B cell (primary cell): ENCODE results near the gene FAF2. TPM values are rescaled to one million over a fixed set of nuclear protein-coding genes. Genes with fewer than 3 reads are reported as not detected.

Experiments
- ATAC-seq: fragments of 200-7000 bp; cut with Tn5 transposase; one replicate; pipeline ENCODE4 v1.10.0; 2021; ENCODE audit warnings: low read depth, mild to moderate bottlenecking, moderate number of reproducible peaks, moderate library complexity
- CTCF ChIA-PET: fragments of 350-600 bp; sonication (Branson Sonifier 250); formaldehyde crosslinking; loops from one replicate; lab custom pipeline; 2021; ENCODE audit warnings: antibody characterized with exemption, inconsistent platforms; lab: Charles Lee
- POLR2A ChIA-PET: fragments of 350-600 bp; sonication (Branson Sonifier 250); formaldehyde crosslinking; loops from one replicate; lab custom pipeline; 2021; ENCODE audit warnings: antibody characterized with exemption; lab: Charles Lee
- DNase-seq: peaks from one replicate; pipeline ENCODE4 v3.0.0; 2013
- H2AFZ ChIP-seq: 2 replicates; pipeline ENCODE4 v1.6.1; 2012; ENCODE audit warnings: mild to moderate bottlenecking, low read depth, low read length; ENCODE audit not compliant: insufficient read depth, poor library complexity, severe bottlenecking
- H3K27ac ChIP-seq, 2 donors: 1 replicate in 1 of 2; 2 replicates in 1 of 2; pipeline ENCODE4 v1.5.1; 2012 to 2013; ENCODE audit warnings: low read length in 2 of 2, mild to moderate bottlenecking in 2 of 2, moderate library complexity in 1 of 2
- H3K27me3 ChIP-seq, 4 experiments: fragments of 200-600 bp in 1 of 4; sonication (generic) in 1 of 4; replicated peaks in 1 of 4; 1 replicate in 2 of 4; 2 replicates in 2 of 4; pipeline versions ENCODE4 v1.6.1 to v1.7.0; 2013 to 2016; ENCODE audit warnings: low read length in 3 of 4, mild to moderate bottlenecking in 2 of 4, mixed read lengths in 1 of 4, moderate library complexity in 1 of 4; ENCODE audit not compliant: insufficient read depth in 4 of 4, control insufficient read depth in 3 of 4; ENCODE audit errors: control extremely low read depth in 1 of 4
- H3K36me3 ChIP-seq, 2 experiments: replicated peaks in 1 of 2; 1 replicate in 1 of 2; 2 replicates in 1 of 2; pipeline versions ENCODE4 v1.6.1 to v1.7.1; 2013; ENCODE audit warnings: low read length in 1 of 2; ENCODE audit not compliant: insufficient read depth in 2 of 2, control insufficient read depth in 1 of 2; ENCODE audit errors: control extremely low read depth in 1 of 2, extremely low read depth in 1 of 2
- H3K4me1 ChIP-seq, 2 donors: fragments of 200-600 bp in 1 of 2; sonication (generic) in 1 of 2; 1 replicate in 1 of 2; 2 replicates in 1 of 2; pipeline versions ENCODE4 v1.5.1 to v1.6.1; 2013 to 2017; ENCODE audit warnings: low read length in 2 of 2; ENCODE audit not compliant: control insufficient read depth in 2 of 2, insufficient read depth in 2 of 2
- H3K4me2 ChIP-seq: replicated peaks from 2 replicates; pipeline ENCODE3; 2012; ENCODE audit warnings: mild to moderate bottlenecking, low read depth, low read length; ENCODE audit not compliant: poor library complexity, severe bottlenecking
- H3K4me3 ChIP-seq, 5 experiments: fragments of 200-600 bp in 1 of 5; sonication (generic) in 1 of 5; 1 replicate in 3 of 5; 2 replicates in 2 of 5; pipeline versions ENCODE4 v1.5.1 to v1.7.0; 2011 to 2016; ENCODE audit warnings: low read length in 4 of 5, mild to moderate bottlenecking in 4 of 5, low read depth in 2 of 5, control low read depth in 1 of 5, moderate library complexity in 1 of 5; ENCODE audit not compliant: insufficient read depth in 1 of 5; ENCODE audit errors: control extremely low read depth in 1 of 5, extremely low read depth in 1 of 5
- H3K79me2 ChIP-seq: fragments of 200-600 bp; sonication (generic); one replicate; pipeline ENCODE4 v1.6.0; 2016; ENCODE audit warnings: low read length; ENCODE audit not compliant: control insufficient read depth, insufficient read depth
- H3K9ac ChIP-seq: fragments of 200-600 bp; sonication (generic); 2 replicates; pipeline ENCODE4 v1.6.1; 2017; ENCODE audit warnings: mild to moderate bottlenecking, low read length, moderate library complexity
- H3K9me3 ChIP-seq, 3 donors: one replicate each; pipeline versions ENCODE4 v1.6.1 to v1.7.1; 2013; ENCODE audit warnings: low read length in 2 of 3; ENCODE audit not compliant: control insufficient read depth in 2 of 3, insufficient read depth in 1 of 3; ENCODE audit errors: control extremely low read depth in 1 of 3
- H4K20me1 ChIP-seq: 2 replicates; pipeline ENCODE4 v1.6.0; 2012; ENCODE audit warnings: mild to moderate bottlenecking, low read length; ENCODE audit not compliant: insufficient read depth, control insufficient read depth, poor library complexity, severe bottlenecking
- H3K27ac Mint-ChIP-seq: one replicate; pipeline ENCODE4 v1.8.0; 2021; ENCODE audit warnings: mixed read lengths
- H3K27me3 Mint-ChIP-seq: one replicate; pipeline ENCODE4 v1.8.0; 2021; ENCODE audit warnings: mixed read lengths
- H3K4me1 Mint-ChIP-seq: one replicate; pipeline ENCODE4 v1.8.0; 2021; ENCODE audit warnings: mixed read lengths
- H3K4me3 Mint-ChIP-seq: one replicate; pipeline ENCODE4 v1.8.0; 2021; ENCODE audit warnings: mixed read lengths
- H3K9me3 Mint-ChIP-seq: one replicate; pipeline ENCODE4 v1.8.0; 2022; ENCODE audit warnings: mixed read lengths; ENCODE audit not compliant: insufficient read depth
- CTCF ChIP-seq: fragments of 200-600 bp; IDR thresholded peaks from one replicate; pipeline ENCODE4 v1.8.0; 2022; ENCODE audit warnings: antibody characterized with exemption, mild to moderate bottlenecking
- EZH2 ChIP-seq: IDR thresholded peaks from 2 replicates; pipeline ENCODE4 v1.6.1; 2012; ENCODE audit warnings: borderline replicate concordance, low read depth, mild to moderate bottlenecking, moderate library complexity, low read length; ENCODE audit not compliant: insufficient read depth, poor library complexity, severe bottlenecking
- WGBS: methylation state at CpG from one replicate; pipeline ENCODE4 v1.1.5; 2013; ENCODE audit warnings: missing lambda C conversion rate; ENCODE audit not compliant: insufficient coverage; 5-methylcytosine and 5-hydroxymethylcytosine counted together
- intact Hi-C: fragments of 100-400 bp; cut with micrococcal nuclease; formaldehyde crosslinking; loops from one replicate; pipeline ENCODE4 v1.10.0; 2022
- polyA plus RNA-seq: library from polyadenylated mRNA; depleted of rRNA; stranded (reverse); fragments of >200 nt; gene quantifications from 2 replicates; pipeline ENCODE4 v1.2.3, GENCODE V29; 2012
- total RNA-seq, 2 donors: library from RNA; stranded (reverse); fragments of 120-200 nt in 1 of 2; gene quantifications; 1 replicate in 1 of 2; 2 replicates in 1 of 2; pipeline versions ENCODE4 v1.2.3 to v1.2.4, GENCODE V29; 2013 to 2022

Gene FAF2
- total and polyA plus RNA-seq, 2 donors (not counting 1 experiment from before 2014, with no cell fraction given), result 10.9 to 35.1 TPM

- Mint-ChIP-seq H3K4me3 (no peak overlapping the region), H3K27me3 (no peaks in the 10 kb centered on the region), H3K27ac (no peak overlapping the region), H3K4me1 (peaks cover 21% of the 10 kb centered on the region), H3K9me3 (no peaks in the 10 kb centered on the region)
- Histone ChIP-seq H3K27ac (no peak overlapping the region), H2AFZ (no peak overlapping the region), H3K4me1 (peaks cover 14 to 19% of the 10 kb centered on the region in 2 donors), H3K9me3 (no peaks in the 10 kb centered on the region), H3K9ac (no peak overlapping the region), H3K4me2 (no peak overlapping the region), H3K36me3 (peaks cover 0 to 6% of the 10 kb centered on the region in 2 experiments), H3K27me3 (no peaks in the 10 kb centered on the region), H3K4me3 (no peak overlapping the region), H4K20me1 (peaks cover 8% of the 10 kb centered on the region), H3K79me2 (peaks cover 25% of the 10 kb centered on the region)
- intact Hi-C loops, result no loop called here
- TF ChIP-seq CTCF, result no peak
- no peak for TF ChIP-seq EZH2
- no peak for ATAC-seq
- POLR2A ChIA-PET, result no interaction called here
- 100% methylated on average over 2 of the region's 2 CpGs for WGBS
- CTCF ChIA-PET, result no interaction called here
- DNase-seq, result no peak
Observed at GRCh38 chr5:176413255-176413565, 35.0 kb upstream of the FAF2 start.

GRCh38 chr5:176413709-176414191, 34.4 kb upstream of the FAF2 start:
- Histone ChIP-seq H3K4me2 (no peak overlapping the region), H3K79me2 (peaks cover 26% of the 10 kb centered on the region), H3K9ac (no peak overlapping the region), H3K4me3 (no peak overlapping the region), H3K9me3 (no peaks in the 10 kb centered on the region), H3K27me3 (no peaks in the 10 kb centered on the region), H4K20me1 (peaks cover 8% of the 10 kb centered on the region), H3K36me3 (peaks cover 0 to 6% of the 10 kb centered on the region in 2 experiments), H3K27ac (no peak overlapping the region), H3K4me1 (peaks cover 14 to 19% of the 10 kb centered on the region in 2 donors), H2AFZ (no peak overlapping the region)
- Mint-ChIP-seq H3K27me3 (no peaks in the 10 kb centered on the region), H3K9me3 (no peaks in the 10 kb centered on the region), H3K4me1 (peaks cover 21% of the 10 kb centered on the region), H3K4me3 (peak overlapping the region; percentile 3), H3K27ac (no peak overlapping the region)
- ATAC-seq, result no peak
- WGBS, result 100% methylated on average over 6 of the region's 7 CpGs
- no peak for TF ChIP-seq EZH2
- no peak for TF ChIP-seq CTCF
- ChIA-PET POLR2A (no interaction called here), CTCF (interaction anchor here (0.7 kb wide), 1 partner anchor 130 kb away, joined by 4 read pairs; no protein-coding TSS in a partner anchor)
- no peak for DNase-seq
- intact Hi-C loops, result no loop called here
